H1 (cell line): ENCODE results near the gene LTBP4. TPM values are rescaled to one million over a fixed set of nuclear protein-coding genes. Genes with fewer than 3 reads are reported as not detected.

Source experiments
- ATF2 ChIP-seq: IDR thresholded peaks from 2 replicates; pipeline ENCODE4 v1.6.1; 2012; ENCODE audit warnings: low read length, inconsistent platforms
- BCL11A ChIP-seq, 2 experiments: IDR thresholded peaks; one replicate each; pipeline ENCODE4 v1.6.1; 2011; ENCODE audit warnings: low read depth in 2 of 2, low read length in 2 of 2, mild to moderate bottlenecking in 2 of 2
- HDAC6 ChIP-seq: IDR thresholded peaks from one replicate; pipeline ENCODE4 v1.7.1; 2012; ENCODE audit warnings: low read depth, mild to moderate bottlenecking, inconsistent platforms, low read length, moderate library complexity
- POLR2A ChIP-seq, 2 experiments: IDR thresholded peaks; 1 replicate in 1 of 2; 2 replicates in 1 of 2; pipeline ENCODE4 v1.6.1; 2011; ENCODE audit warnings: low read depth in 2 of 2, low read length in 2 of 2, mild to moderate bottlenecking in 2 of 2; ENCODE audit errors: control extremely low read depth in 1 of 2
- SIN3A ChIP-seq, 2 experiments: IDR thresholded peaks in 1 of 2; conservative IDR thresholded peaks in 1 of 2; 2 replicates each; pipeline ENCODE4 v1.6.1; 2011 to 2012; ENCODE audit warnings: low read length in 2 of 2, improper control_type of control experiment in 1 of 2, low read depth in 1 of 2, mild to moderate bottlenecking in 1 of 2
- polyA plus RNA-seq, 7 experiments: library from polyadenylated mRNA; depleted of rRNA in 3 of 7; stranded (reverse) in 5 of 7; unstranded in 2 of 7; fragments of >200 nt in 5 of 7; fragments of 200-250 nt in 2 of 7; gene quantifications; 1 replicate in 5 of 7; 2 replicates in 1 of 7; 4 replicates in 1 of 7; pipeline versions ENCODE4 v1.2.1 to v1.2.3, GENCODE V29; 2011 to 2013; ENCODE audit warnings: missing spikeins in 2 of 7, mixed read lengths in 2 of 7
- total RNA-seq: library from RNA; stranded (reverse); fragmentation: NEBNext Ultra II Directional; extraction: Animal tissue kit (Norgen Biotek cat#: 25700); gene quantifications from 2 replicates; pipeline ENCODE4 v1.2.1, GENCODE V29; 2021

LTBP4 gene
- total and polyA plus RNA-seq, 2 of the 8 experiments (the other 6 are each of a cell fraction or from before 2014, with no cell fraction given) = 54.5 to 77.1 TPM

DNA sequence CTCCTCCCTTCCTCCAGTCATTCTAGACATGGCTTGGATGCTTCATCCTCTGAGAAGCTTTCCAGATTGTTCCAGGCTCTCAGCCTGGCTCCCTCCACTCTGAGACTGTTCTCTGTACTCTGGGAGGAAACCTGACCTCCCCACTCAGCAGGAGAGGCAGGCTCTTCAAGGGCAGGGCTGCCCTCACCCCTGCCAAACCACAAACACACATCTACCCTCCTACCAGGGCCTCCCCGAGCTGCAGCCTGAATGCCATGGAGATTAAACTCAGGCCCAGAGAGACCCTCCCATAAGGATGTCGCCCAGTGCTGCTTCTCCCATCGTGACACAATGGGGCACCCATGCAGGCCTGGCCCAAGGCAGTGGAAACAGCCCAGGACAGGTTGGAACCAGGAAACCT, 73.1 kb downstream of the LTBP4 start (continued):
- TF ChIP-seq ATF2 = no peak
- no peak for TF ChIP-seq SIN3A (conservative IDR thresholded peaks at IDR 0.05 in 1 of 2, IDR thresholded peaks at IDR 0.05 in 1 of 2; ENCODE audit: low read depth in 1 of 2, low read length in 2 of 2)
- no peak for TF ChIP-seq BCL11A (IDR thresholded peaks at IDR 0.05; ENCODE audit: low read depth in 2 of 2, low read length in 2 of 2)
- no peak for TF ChIP-seq HDAC6
- TF ChIP-seq POLR2A (IDR thresholded peaks at IDR 0.05; ENCODE audit: control extremely low read depth in 1 of 2, low read depth in 2 of 2, low read length in 2 of 2) = no peak
